ENCODE measurements around the gene LINC00237.

GRCh38 chr20:21090721-21091120 is 15.4 kb downstream of the LINC00237 start:
- TF ChIP-seq CTCF (IDR thresholded peaks at IDR 0.05; ENCODE audit: insufficient read depth, low read length) (no peak), POLR2AphosphoS5 (IDR thresholded peaks at IDR 0.05; ENCODE audit: low read depth) (no peak), REST (IDR thresholded peaks at IDR 0.05; ENCODE audit: insufficient replicate concordance, low read depth) (no peak), SPI1 (IDR thresholded peaks at IDR 0.05; ENCODE audit: borderline replicate concordance, low read depth) (no peak), GABPA (IDR thresholded peaks at IDR 0.05; ENCODE audit: low read depth) (no peak)
